ENCODE measurements around the gene SLC35B2. TPM values are rescaled to one million over a fixed set of nuclear protein-coding genes. Genes with fewer than 3 reads are reported as not detected.

The SLC35B2 gene
- total RNA-seq, 1 donor from 2014 or later = 23.8 TPM

GRCh38 chr6:44225579-44226325 is 31.6 kb downstream of the SLC35B2 start:
- no peak for TF ChIP-seq CTCF (IDR thresholded peaks at IDR 0.05)
- peaks cover 49% of the 10 kb centered on the region for H3K4me1 ChIP-seq
- DNase-seq (no peak), ATAC-seq (no peak)
- no peak overlapping the region for H3K27ac ChIP-seq
- no peaks in the 10 kb centered on the region for H3K9me3 ChIP-seq
- no peaks in the 10 kb centered on the region for H3K27me3 ChIP-seq (ENCODE audit: low read depth)
- no peak overlapping the region for H3K4me3 ChIP-seq
- peaks cover 15% of the 10 kb centered on the region for H3K36me3 ChIP-seq
- intact Hi-C loops (cut with DNase I) = no loop called here

GRCh38 chr6:44224965-44225305 is 32.4 kb downstream of the SLC35B2 start:
- Histone ChIP-seq H3K27ac (no peak overlapping the region), H3K27me3 (ENCODE audit: low read depth) (no peaks in the 10 kb centered on the region), H3K4me3 (no peak overlapping the region), H3K4me1 (peaks cover 55% of the 10 kb centered on the region), H3K9me3 (no peaks in the 10 kb centered on the region), H3K36me3 (peaks cover 6% of the 10 kb centered on the region)
- ATAC-seq (no peak), DNase-seq (no peak)
- intact Hi-C loops (cut with DNase I) = no loop called here
- no peak for TF ChIP-seq CTCF (IDR thresholded peaks at IDR 0.05)

- H3K27ac ChIP-seq = peak overlapping the region; percentile 31
- H3K36me3 ChIP-seq = peaks cover under 1% of the 10 kb centered on the region
- ATAC-seq (no peak), DNase-seq (no peak)
- H3K27me3 ChIP-seq (ENCODE audit: low read depth) = no peaks in the 10 kb centered on the region
- peaks cover 61% of the 10 kb centered on the region for H3K4me1 ChIP-seq
- no peaks in the 10 kb centered on the region for H3K9me3 ChIP-seq
- H3K4me3 ChIP-seq = peak overlapping the region; percentile 80
- intact Hi-C loops (cut with DNase I) = no loop called here
- no peak for TF ChIP-seq CTCF (IDR thresholded peaks at IDR 0.05)
These were observed 33.0 kb downstream of the SLC35B2 start for GRCh38 chr6:44224029-44224964.

GRCh38 chr6:44223319-44224028 is 33.9 kb downstream of the SLC35B2 start, which contains the start of gene SLC29A1:
SLC29A1 (plus strand) TSS chr6:44223595; CDS start chr6:44227314, 3,719 bp downstream.
- ATAC-seq = peak; percentile 66 to 72
- intact Hi-C loops (cut with DNase I) = no loop called here
- DNase-seq = peak; percentile 88
- H3K9me3 ChIP-seq = no peaks in the 10 kb centered on the region
- H3K36me3 ChIP-seq = no peaks in the 10 kb centered on the region
- no peak for TF ChIP-seq CTCF (IDR thresholded peaks at IDR 0.05)
- H3K27ac ChIP-seq = peak within 1 kb of the TSS; percentile 80
- peaks cover 69% of the 10 kb centered on the region for H3K4me1 ChIP-seq
- peak within 1 kb of the TSS; percentile 80 for H3K4me3 ChIP-seq
- H3K27me3 ChIP-seq (ENCODE audit: low read depth) = no peaks in the 10 kb centered on the region
